ENCODE measurements around the gene MGST3. TPM values are rescaled to one million over a fixed set of nuclear protein-coding genes. Genes with fewer than 3 reads are reported as not detected.
"Not testable (repeated sequence)": the region's sequence is repeated elsewhere in the genome, so short reads cannot be mapped to it uniquely, and the experiment has no call there.

The MGST3 gene
- total and polyA plus RNA-seq, 4 donors = 141 to 351 (median 176) TPM

- Histone ChIP-seq H3K9me3 (ENCODE audit: control insufficient read depth in 4 of 4, insufficient read depth in 3 of 4, low read length in 3 of 4) (no peaks in the 10 kb centered on the region), H3K4me1 (ENCODE audit: control insufficient read depth in 5 of 5, insufficient read depth in 5 of 5, low read length in 5 of 5) (peaks cover 0 to 17% (median 0%) of the 10 kb centered on the region in 5 donors), H3K9ac (ENCODE audit: insufficient read depth in 1 of 2, low read length in 2 of 2) (peak overlapping the region; percentile 66 to 84), H3K27me3 (ENCODE audit: control insufficient read depth in 3 of 3, insufficient read depth in 3 of 3, low read length in 2 of 3) (no peaks in the 10 kb centered on the region), H3K4me3 (peak overlapping the region; percentile 49), H3K36me3 (ENCODE audit: control insufficient read depth in 4 of 4, insufficient read depth in 4 of 4, low read length in 4 of 4) (no peaks in the 10 kb centered on the region), H3K27ac (ENCODE audit: low read depth in 1 of 2, low read length in 1 of 2) (peak overlapping the region; percentile 64 to 92)
- TF ChIP-seq CTCF (IDR thresholded peaks at IDR 0.05; ENCODE audit: control extremely low read depth, extremely low read depth) = no peak
- ATAC-seq (ENCODE audit: insufficient read depth, low FRiP score) (no peak), DNase-seq (peak in 1 of 3 donors; percentile 37)
- 26 to 34% methylated on average over 3 of the region's 3 CpGs for WGBS, 2 donors
These were observed 32.4 kb upstream of the MGST3 start for GRCh38 chr1:165598676-165599059.

GRCh38 chr1:165600793-165601192, 30.2 kb upstream of the MGST3 start:
- H3K9me3 ChIP-seq (ENCODE audit: control insufficient read depth in 4 of 4, insufficient read depth in 3 of 4, low read length in 3 of 4) = no peaks in the 10 kb centered on the region
- peaks cover 0 to 12% (median 0%) of the 10 kb centered on the region in 5 donors for H3K4me1 ChIP-seq (ENCODE audit: control insufficient read depth in 5 of 5, insufficient read depth in 5 of 5, low read length in 5 of 5)
- H3K9ac ChIP-seq (ENCODE audit: insufficient read depth in 1 of 2, low read length in 2 of 2) = no peak overlapping the region
- WGBS, 2 donors = 43% methylated on average over 4 of the region's 4 CpGs
- ATAC-seq (ENCODE audit: insufficient read depth, low FRiP score) (no peak), DNase-seq (no peak)
- no peak overlapping the region for H3K4me3 ChIP-seq
- no peaks in the 10 kb centered on the region for H3K27me3 ChIP-seq (ENCODE audit: control insufficient read depth in 3 of 3, insufficient read depth in 3 of 3, low read length in 2 of 3)
- no peak overlapping the region for H3K27ac ChIP-seq (ENCODE audit: low read depth in 1 of 2, low read length in 1 of 2)
- no peak for TF ChIP-seq CTCF (IDR thresholded peaks at IDR 0.05; ENCODE audit: control extremely low read depth, extremely low read depth)
- H3K36me3 ChIP-seq (ENCODE audit: control insufficient read depth in 4 of 4, insufficient read depth in 4 of 4, low read length in 4 of 4) = no peaks in the 10 kb centered on the region

- no peak for DNase-seq
- no peaks in the 10 kb centered on the region for H3K36me3 ChIP-seq (ENCODE audit: control insufficient read depth in 4 of 4, insufficient read depth in 4 of 4, low read length in 4 of 4)
- H3K9ac ChIP-seq (ENCODE audit: insufficient read depth in 1 of 2, low read length in 2 of 2) = no peak overlapping the region
- no peaks in the 10 kb centered on the region for H3K9me3 ChIP-seq (ENCODE audit: control insufficient read depth in 4 of 4, insufficient read depth in 3 of 4, low read length in 3 of 4)
- H3K4me1 ChIP-seq (ENCODE audit: control insufficient read depth in 5 of 5, insufficient read depth in 5 of 5, low read length in 5 of 5) = peaks cover 0 to under 1% (median 0%) of the 10 kb centered on the region in 5 donors
- peaks cover 0 to 2% (median 0%) of the 10 kb centered on the region in 3 donors for H3K27me3 ChIP-seq (ENCODE audit: control insufficient read depth in 3 of 3, insufficient read depth in 3 of 3, low read length in 2 of 3)
- no peak overlapping the region for H3K27ac ChIP-seq (ENCODE audit: low read depth in 1 of 2, low read length in 1 of 2)
- TF ChIP-seq CTCF (IDR thresholded peaks at IDR 0.05; ENCODE audit: control extremely low read depth, extremely low read depth) = no peak
- no peak overlapping the region for H3K4me3 ChIP-seq
- WGBS, 2 donors = 61 to 81% methylated on average over 2 of the region's 2 CpGs
- ATAC-seq (ENCODE audit: insufficient read depth, low FRiP score) = no peak
These were observed 27.2 kb upstream of the MGST3 start for GRCh38 chr1:165603810-165604209.

- ATAC-seq (ENCODE audit: insufficient read depth, low FRiP score) (no peak), DNase-seq (no peak)
- no peaks in the 10 kb centered on the region for H3K9me3 ChIP-seq (ENCODE audit: control insufficient read depth in 4 of 4, insufficient read depth in 3 of 4, low read length in 3 of 4)
- H3K27me3 ChIP-seq (ENCODE audit: control insufficient read depth in 3 of 3, insufficient read depth in 3 of 3, low read length in 2 of 3) = peaks cover 0 to 2% (median 0%) of the 10 kb centered on the region in 3 donors
- no peak overlapping the region for H3K4me3 ChIP-seq
- no peaks in the 10 kb centered on the region for H3K4me1 ChIP-seq (ENCODE audit: control insufficient read depth in 5 of 5, insufficient read depth in 5 of 5, low read length in 5 of 5)
- no peak for TF ChIP-seq CTCF (IDR thresholded peaks at IDR 0.05; ENCODE audit: control extremely low read depth, extremely low read depth)
- no peak overlapping the region for H3K27ac ChIP-seq (ENCODE audit: low read depth in 1 of 2, low read length in 1 of 2)
- no peak overlapping the region for H3K9ac ChIP-seq (ENCODE audit: insufficient read depth in 1 of 2, low read length in 2 of 2)
- 87 to 96% methylated on average over 4 of the region's 4 CpGs for WGBS, 2 donors
- H3K36me3 ChIP-seq (ENCODE audit: control insufficient read depth in 4 of 4, insufficient read depth in 4 of 4, low read length in 4 of 4) = no peaks in the 10 kb centered on the region
These were observed 25.8 kb upstream of the MGST3 start for GRCh38 chr1:165605246-165605645.

- 70 to 90% methylated on average over 12 of the region's 12 CpGs for WGBS, 2 donors
- H3K4me3 ChIP-seq; H3K4me1 ChIP-seq (ENCODE audit: control insufficient read depth in 5 of 5, insufficient read depth in 5 of 5, low read length in 5 of 5); H3K9me3 ChIP-seq (ENCODE audit: control insufficient read depth in 4 of 4, insufficient read depth in 3 of 4, low read length in 3 of 4); DNase-seq; H3K27me3 ChIP-seq (ENCODE audit: control insufficient read depth in 3 of 3, insufficient read depth in 3 of 3, low read length in 2 of 3); H3K27ac ChIP-seq (ENCODE audit: low read depth in 1 of 2, low read length in 1 of 2); H3K9ac ChIP-seq (ENCODE audit: insufficient read depth in 1 of 2, low read length in 2 of 2); H3K36me3 ChIP-seq (ENCODE audit: control insufficient read depth in 4 of 4, insufficient read depth in 4 of 4, low read length in 4 of 4); ATAC-seq (ENCODE audit: insufficient read depth, low FRiP score): not testable (repeated sequence)
These were observed 24.4 kb upstream of the MGST3 start for GRCh38 chr1:165606676-165607075.
